NCI-H2196 treated with DMSO at 0.1 percent for 48 hours (cell line): Measurements from ENCODE around the gene BMP2.

Experiments used
- DNase-seq: peaks from one replicate; lab custom pipeline; 2025; ENCODE audit not compliant: unreplicated experiment; lab: John Stamatoyannopoulos, UW

Gene BMP2

GRCh38 chr20:6828794-6829423 is 61.4 kb downstream of the BMP2 start:
- peak; percentile 28 for DNase-seq

- DNase-seq = no peak
Measured at GRCh38 chr20:6829510-6830116, 62.1 kb downstream of the BMP2 start.
